MM.1S (cell line): Measurements from ENCODE around the gene XXYLT1.

Experiments used
- DNase-seq: peaks from one replicate; pipeline ENCODE4 v3.0.0-alpha.2; 2015
- H2AFZ ChIP-seq: fragments of 300-600 bp; sonication (generic); 2 replicates; pipeline ENCODE4 v1.6.0; 2016; ENCODE audit warnings: antibody characterized with exemption, low read length
- H3F3A ChIP-seq: fragments of 300-600 bp; sonication (generic); 2 replicates; pipeline ENCODE4 v1.6.1; 2016; ENCODE audit warnings: mild to moderate bottlenecking, antibody characterized with exemption, low read length, moderate library complexity, mixed read lengths; ENCODE audit not compliant: insufficient read depth
- H3K27ac ChIP-seq: fragments of 300-600 bp; sonication (generic); 2 replicates; pipeline ENCODE4 v1.5.1; 2016; ENCODE audit warnings: mild to moderate bottlenecking, low read length
- H3K27me3 ChIP-seq: fragments of 300-600 bp; sonication (generic); replicated peaks from 2 replicates; pipeline ENCODE4 v1.6.0; 2016; ENCODE audit warnings: low read length; ENCODE audit not compliant: insufficient read depth
- H3K36me3 ChIP-seq: fragments of 300-600 bp; sonication (generic); replicated peaks from 2 replicates; pipeline ENCODE4 v1.6.1; 2016; ENCODE audit warnings: mild to moderate bottlenecking, low read length, mixed read lengths; ENCODE audit not compliant: insufficient read depth
- H3K4me1 ChIP-seq: fragments of 300-600 bp; sonication (generic); 2 replicates; pipeline ENCODE4 v1.6.1; 2016; ENCODE audit warnings: low read length, mixed read lengths
- H3K4me2 ChIP-seq: fragments of 300-600 bp; sonication (generic); 2 replicates; pipeline ENCODE4 v1.6.0; 2016; ENCODE audit warnings: low read depth, low read length
- H3K4me3 ChIP-seq: fragments of 300-600 bp; sonication (generic); 2 replicates; pipeline ENCODE4 v1.5.1; 2016; ENCODE audit warnings: low read length, mixed read lengths
- H3K79me2 ChIP-seq: fragments of 300-600 bp; sonication (generic); 2 replicates; pipeline ENCODE4 v1.6.1; 2016; ENCODE audit warnings: mixed run types, low read length, mixed read lengths
- H3K9ac ChIP-seq: fragments of 300-600 bp; sonication (generic); 2 replicates; pipeline ENCODE4 v1.6.1; 2016; ENCODE audit warnings: low read length, mixed read lengths
- H3K9me2 ChIP-seq: fragments of 300-600 bp; sonication (generic); replicated peaks from 2 replicates; pipeline ENCODE4 v1.6.1; 2016; ENCODE audit warnings: mild to moderate bottlenecking, low read length, mixed read lengths; ENCODE audit not compliant: insufficient read depth
- H3K9me3 ChIP-seq: fragments of 300-600 bp; sonication (generic); replicated peaks from 2 replicates; pipeline ENCODE4 v1.6.1; 2016; ENCODE audit warnings: mild to moderate bottlenecking, low read length, mixed read lengths; ENCODE audit not compliant: insufficient read depth
- H4K20me1 ChIP-seq: fragments of 300-600 bp; sonication (generic); 2 replicates; pipeline ENCODE4 v1.6.1; 2016; ENCODE audit warnings: mild to moderate bottlenecking, low read length, moderate library complexity, mixed read lengths; ENCODE audit not compliant: insufficient read depth
- EZH2 ChIP-seq: fragments of 300-600 bp; sonication (generic); optimal IDR thresholded peaks from 2 replicates; pipeline ENCODE3; 2017; ENCODE audit warnings: low read depth, mild to moderate bottlenecking, antibody characterized with exemption, low read length, mixed read lengths
- EZH2phosphoT487 ChIP-seq: fragments of 300-600 bp; sonication (generic); IDR thresholded peaks from 2 replicates; pipeline ENCODE4 v1.6.1; 2018; ENCODE audit warnings: antibody characterized with exemption, low read length
- TF ChIP-seq, protein P1 (sequence below): fragments of 300-600 bp; sonication (generic); IDR thresholded peaks from 2 replicates; pipeline ENCODE4 v1.5.1; 2016; ENCODE audit warnings: antibody characterized with exemption, low read length, mixed read lengths

XXYLT1 gene

DNA sequence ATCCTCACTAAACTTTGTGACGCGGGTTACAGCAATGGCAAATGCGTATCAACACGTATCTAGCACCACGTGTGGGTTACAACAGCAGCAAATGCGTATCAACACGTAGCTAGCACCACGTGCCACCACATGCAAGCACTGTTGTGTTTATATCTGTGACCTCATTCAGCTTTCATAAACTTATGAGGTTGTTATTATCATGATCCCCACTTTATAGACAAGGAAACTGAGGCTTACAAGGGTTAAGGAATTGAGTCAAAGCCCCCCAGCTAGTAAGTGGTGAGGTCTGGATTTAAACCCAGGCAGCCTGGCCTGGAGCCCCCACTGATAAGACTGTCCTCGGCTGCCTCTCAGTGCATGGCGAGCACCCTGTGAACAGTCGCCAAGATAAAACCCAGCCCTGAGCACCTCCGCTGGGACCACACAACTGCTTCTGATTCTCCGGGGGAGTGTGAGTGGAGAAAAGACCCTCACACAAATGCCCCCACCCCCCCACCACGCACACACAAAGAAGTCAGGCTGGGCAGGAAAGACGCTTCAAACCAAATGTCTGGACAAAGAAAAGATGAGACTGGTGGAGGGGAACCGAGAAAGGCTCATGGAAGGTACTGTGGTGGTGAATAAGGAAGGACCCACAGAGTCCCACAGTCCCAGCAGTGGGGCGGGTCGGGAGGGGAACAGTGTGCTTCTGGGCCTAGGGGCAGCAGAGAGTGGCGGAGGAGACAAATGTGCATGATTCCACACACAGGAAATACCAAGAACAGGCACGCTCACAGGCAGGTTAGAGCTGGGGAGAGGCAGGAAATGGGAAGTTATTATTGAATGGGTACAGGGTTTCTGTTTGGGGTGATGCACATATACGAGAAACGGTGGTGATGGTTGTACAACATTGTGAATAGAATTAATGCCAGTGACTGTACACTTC, 173.4 kb downstream of the XXYLT1 start:
- no peak overlapping the region for H3K4me3 ChIP-seq
- H3K79me2 ChIP-seq = no peaks in the 10 kb centered on the region
- no peaks in the 10 kb centered on the region for H4K20me1 ChIP-seq
- H3K9ac ChIP-seq = no peak overlapping the region
- no peak for DNase-seq
- no peaks in the 10 kb centered on the region for H3K9me3 ChIP-seq
- H3K4me1 ChIP-seq = peaks cover 12% of the 10 kb centered on the region
- TF ChIP-seq EZH2 = no peak
- no peak for TF ChIP-seq EZH2phosphoT487
- TF ChIP-seq, protein P1, sequence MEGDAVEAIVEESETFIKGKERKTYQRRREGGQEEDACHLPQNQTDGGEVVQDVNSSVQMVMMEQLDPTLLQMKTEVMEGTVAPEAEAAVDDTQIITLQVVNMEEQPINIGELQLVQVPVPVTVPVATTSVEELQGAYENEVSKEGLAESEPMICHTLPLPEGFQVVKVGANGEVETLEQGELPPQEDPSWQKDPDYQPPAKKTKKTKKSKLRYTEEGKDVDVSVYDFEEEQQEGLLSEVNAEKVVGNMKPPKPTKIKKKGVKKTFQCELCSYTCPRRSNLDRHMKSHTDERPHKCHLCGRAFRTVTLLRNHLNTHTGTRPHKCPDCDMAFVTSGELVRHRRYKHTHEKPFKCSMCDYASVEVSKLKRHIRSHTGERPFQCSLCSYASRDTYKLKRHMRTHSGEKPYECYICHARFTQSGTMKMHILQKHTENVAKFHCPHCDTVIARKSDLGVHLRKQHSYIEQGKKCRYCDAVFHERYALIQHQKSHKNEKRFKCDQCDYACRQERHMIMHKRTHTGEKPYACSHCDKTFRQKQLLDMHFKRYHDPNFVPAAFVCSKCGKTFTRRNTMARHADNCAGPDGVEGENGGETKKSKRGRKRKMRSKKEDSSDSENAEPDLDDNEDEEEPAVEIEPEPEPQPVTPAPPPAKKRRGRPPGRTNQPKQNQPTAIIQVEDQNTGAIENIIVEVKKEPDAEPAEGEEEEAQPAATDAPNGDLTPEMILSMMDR = no peak
- no peaks in the 10 kb centered on the region for H3K36me3 ChIP-seq
- H3K27ac ChIP-seq = no peak overlapping the region
- no peaks in the 10 kb centered on the region for H3F3A ChIP-seq
- no peaks in the 10 kb centered on the region for H3K9me2 ChIP-seq
- H2AFZ ChIP-seq = no peak overlapping the region
- no peak overlapping the region for H3K4me2 ChIP-seq
- H3K27me3 ChIP-seq = no peaks in the 10 kb centered on the region

DNA sequence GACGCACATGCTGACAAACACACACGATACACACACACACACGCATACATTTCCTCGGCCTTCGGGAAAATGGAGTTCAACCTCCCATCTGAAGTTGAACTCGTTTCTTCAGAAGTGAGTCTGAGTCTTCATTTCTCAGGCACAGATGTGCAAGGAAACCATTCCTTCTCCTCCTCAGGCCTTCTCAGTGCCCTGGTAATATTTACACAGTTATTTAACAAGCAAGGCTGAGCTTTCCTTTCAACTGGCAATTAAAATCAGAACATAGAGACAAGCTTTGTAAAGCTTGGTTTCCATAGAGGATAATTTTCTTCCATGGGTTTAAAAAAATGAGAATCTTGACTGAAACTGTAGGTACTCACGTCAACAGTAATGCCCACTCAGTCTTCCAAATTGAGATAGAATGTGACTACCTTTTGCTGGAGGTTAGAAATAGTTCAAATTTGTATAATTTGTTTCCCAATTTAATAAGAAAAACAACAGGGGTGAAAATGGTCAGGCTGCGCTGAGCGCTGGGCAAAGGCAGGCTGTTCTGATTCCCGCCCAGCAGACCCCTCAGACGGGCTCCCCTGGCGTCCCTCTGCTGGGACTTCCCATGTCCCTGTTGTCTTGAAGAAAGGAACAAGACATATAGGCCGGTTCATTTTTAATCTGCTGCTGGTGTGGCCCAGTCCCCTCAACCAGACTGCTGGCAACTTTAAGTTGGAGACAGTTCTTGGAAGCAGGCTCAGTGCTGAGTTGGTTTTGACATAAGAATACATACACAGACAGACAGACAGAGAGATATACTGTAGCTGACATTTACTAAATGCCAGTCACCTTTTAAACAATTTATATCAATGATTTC, 174.3 kb downstream of the XXYLT1 start:
- Histone ChIP-seq H3K27me3 (no peaks in the 10 kb centered on the region), H3K9me3 (no peaks in the 10 kb centered on the region), H3K4me1 (peaks cover 12% of the 10 kb centered on the region), H3K9me2 (no peaks in the 10 kb centered on the region), H3K4me2 (no peak overlapping the region), H3K4me3 (no peak overlapping the region), H3K36me3 (no peaks in the 10 kb centered on the region), H2AFZ (no peak overlapping the region), H3F3A (no peaks in the 10 kb centered on the region), H3K9ac (no peak overlapping the region), H3K27ac (no peak overlapping the region), H4K20me1 (no peaks in the 10 kb centered on the region), H3K79me2 (no peaks in the 10 kb centered on the region)
- TF ChIP-seq EZH2phosphoT487 (no peak), EZH2 (no peak)
- TF ChIP-seq, protein P1 = no peak
- DNase-seq = no peak

DNA sequence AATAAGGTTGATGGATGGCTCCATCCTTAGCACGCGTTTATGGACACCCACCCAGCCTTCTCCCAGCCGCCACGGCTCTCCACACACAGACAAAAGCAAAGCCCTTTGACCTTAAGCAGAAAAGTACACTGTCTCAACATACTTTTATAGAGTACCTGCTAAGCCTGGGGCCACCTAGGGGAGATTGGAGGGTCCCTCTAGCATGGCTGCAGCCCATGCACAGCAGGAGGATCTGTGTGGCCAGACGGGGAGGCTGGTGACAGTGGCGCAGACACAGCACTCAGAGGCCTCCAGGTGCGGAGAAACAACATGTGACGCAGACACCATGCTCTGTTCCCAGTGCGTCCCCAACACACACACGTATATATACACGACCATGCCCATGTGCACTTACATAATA, 174.9 kb downstream of the XXYLT1 start:
- Histone ChIP-seq H3K36me3 (no peaks in the 10 kb centered on the region), H3K27me3 (no peaks in the 10 kb centered on the region), H3K4me2 (no peak overlapping the region), H3K4me3 (no peak overlapping the region), H4K20me1 (no peaks in the 10 kb centered on the region), H3K79me2 (no peaks in the 10 kb centered on the region), H3K27ac (no peak overlapping the region), H2AFZ (no peak overlapping the region), H3K9ac (no peak overlapping the region), H3K4me1 (peaks cover 6% of the 10 kb centered on the region), H3K9me3 (no peaks in the 10 kb centered on the region), H3F3A (no peaks in the 10 kb centered on the region), H3K9me2 (no peaks in the 10 kb centered on the region)
- TF ChIP-seq EZH2phosphoT487 (no peak), EZH2 (no peak)
- TF ChIP-seq, protein P1 = no peak
- DNase-seq = no peak
